ENCODE measurements around the gene MEOX1.

MEOX1 gene

DNA sequence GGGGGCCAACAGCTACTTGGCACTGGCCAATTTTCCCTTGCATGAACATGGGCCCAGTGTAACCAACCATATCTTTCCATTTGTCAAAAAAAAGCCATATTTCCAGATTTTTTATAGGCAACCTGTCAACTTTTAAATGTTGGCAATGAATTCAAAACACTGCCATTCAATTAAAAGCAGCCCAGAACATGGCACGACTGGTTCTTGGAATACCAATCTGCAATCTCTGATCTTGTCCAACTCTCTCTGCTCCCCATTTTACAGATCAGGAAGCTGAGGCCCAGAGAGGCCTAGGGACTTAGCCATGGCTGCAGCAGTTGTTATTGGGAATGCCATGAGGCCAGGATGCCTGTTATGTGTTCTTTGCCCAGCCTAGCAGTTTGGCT is 8.9 kb upstream of the MEOX1 start:
- TF ChIP-seq Cebpa-rat (IDR thresholded peaks at IDR 0.05), result no peak
- Histone ChIP-seq H3K27ac (no peak overlapping the region), H3K9ac (no peak overlapping the region), H3K4me3 (no peak overlapping the region), H3K9me3 (no peaks in the 10 kb centered on the region), H3K36me3 (no peaks in the 10 kb centered on the region), H3K27me3 (no peaks in the 10 kb centered on the region), H3K4me1 (peaks cover 18% of the 10 kb centered on the region), H3K4me2 (no peak overlapping the region), H4K20me1 (no peaks in the 10 kb centered on the region)

DNA sequence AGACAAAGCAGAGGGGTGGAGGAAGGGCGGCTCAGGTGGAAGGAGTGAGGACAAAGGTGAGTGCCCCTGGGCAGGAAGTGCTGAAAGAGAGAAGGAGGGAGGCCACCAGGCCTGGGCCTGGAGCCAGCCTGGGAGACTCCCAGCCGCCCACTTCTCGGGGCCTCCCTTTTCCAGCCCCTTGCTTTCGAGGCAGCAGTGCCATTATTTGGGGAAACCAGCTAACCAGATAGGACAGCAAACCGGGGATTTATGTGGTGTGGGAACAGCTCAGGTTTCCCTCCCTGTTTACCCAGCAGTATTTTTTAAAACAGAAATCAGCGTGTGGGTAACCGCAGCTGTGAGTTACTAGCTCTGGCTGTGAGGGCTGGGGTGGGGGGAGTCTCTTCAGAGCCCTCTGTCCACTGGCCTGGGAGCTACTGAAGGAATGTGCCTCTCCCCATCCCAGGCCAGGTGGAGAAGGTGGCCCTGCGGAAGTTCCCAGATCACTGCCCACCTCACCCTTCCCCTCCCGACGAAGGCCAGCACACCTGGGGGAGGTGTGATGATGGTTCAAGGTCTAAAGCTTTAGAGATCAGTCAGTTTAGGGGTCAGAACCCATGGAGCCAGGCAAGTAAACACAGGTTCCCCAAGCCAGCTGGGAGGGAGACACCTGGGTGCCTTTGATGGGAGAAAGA is 8.4 kb upstream of the MEOX1 start:
- H3K27ac ChIP-seq, result 0 out of 2 replicates have a peak overlapping the region, but pooled peaks have one; percentile 9
- peaks cover 18% of the 10 kb centered on the region for H3K4me1 ChIP-seq

DNA sequence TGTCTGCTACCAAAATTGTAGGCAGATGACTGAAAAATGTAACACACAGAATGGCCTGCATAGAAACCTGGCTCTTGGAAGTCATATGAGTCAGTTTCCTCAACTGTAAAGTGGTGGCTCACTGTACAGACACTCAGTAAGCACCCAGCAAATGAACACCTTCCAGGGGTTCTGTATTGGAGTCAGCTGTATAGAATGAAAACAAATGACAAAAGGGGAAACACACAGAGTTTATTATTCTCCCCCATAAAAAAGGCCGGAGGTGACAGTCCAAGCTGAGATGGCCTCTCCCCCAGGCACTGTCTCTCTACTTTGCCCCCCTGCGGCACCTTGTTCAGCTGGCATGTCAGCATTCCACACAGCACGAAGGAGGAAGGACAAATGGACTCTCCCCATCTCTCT is 6.2 kb upstream of the MEOX1 start:
- TF ChIP-seq Cebpa-rat (IDR thresholded peaks at IDR 0.05), result no peak
- no peak overlapping the region for H3K9ac ChIP-seq
- no peaks in the 10 kb centered on the region for H3K36me3 ChIP-seq
- peaks cover 19% of the 10 kb centered on the region for H3K4me1 ChIP-seq
- H3K27me3 ChIP-seq, result no peaks in the 10 kb centered on the region
- H3K27ac ChIP-seq, result no peak overlapping the region
- no peak overlapping the region for H3K4me3 ChIP-seq
- H3K9me3 ChIP-seq, result no peaks in the 10 kb centered on the region
- H3K4me2 ChIP-seq, result no peak overlapping the region
- H4K20me1 ChIP-seq, result no peaks in the 10 kb centered on the region

More for the DNA sequence above, 8.4 kb upstream of the MEOX1 start:
- no peak for TF ChIP-seq Cebpa-rat (IDR thresholded peaks at IDR 0.05)
- no peaks in the 10 kb centered on the region for H3K27me3 ChIP-seq
- no peak overlapping the region for H3K4me3 ChIP-seq
- no peaks in the 10 kb centered on the region for H4K20me1 ChIP-seq
- no peaks in the 10 kb centered on the region for H3K36me3 ChIP-seq
- no peak overlapping the region for H3K9ac ChIP-seq
- no peak overlapping the region for H3K4me2 ChIP-seq
- no peaks in the 10 kb centered on the region for H3K9me3 ChIP-seq

DNA sequence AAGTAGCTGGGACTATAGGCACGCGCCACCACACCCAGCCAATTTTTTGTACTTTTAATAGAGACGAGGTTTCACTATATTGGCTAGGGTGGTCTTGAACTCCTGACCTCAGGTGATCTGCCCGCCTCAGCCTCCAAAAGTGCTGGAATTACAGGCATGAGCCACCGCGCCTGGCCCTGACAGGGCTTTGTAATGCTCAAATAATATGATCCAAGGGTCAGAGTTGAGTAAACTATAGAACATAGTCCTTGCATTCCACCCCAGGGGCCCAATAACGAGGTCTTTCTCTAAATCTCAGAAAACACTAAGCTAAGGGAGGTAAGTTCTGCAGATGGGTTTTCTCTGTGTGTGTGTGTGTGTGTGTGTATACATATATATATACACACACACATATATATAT is 5.8 kb upstream of the MEOX1 start:
- H4K20me1 ChIP-seq, result no peaks in the 10 kb centered on the region
- no peak overlapping the region for H3K4me3 ChIP-seq
- TF ChIP-seq Cebpa-rat (IDR thresholded peaks at IDR 0.05), result no peak
- no peak overlapping the region for H3K27ac ChIP-seq
- peaks cover 24% of the 10 kb centered on the region for H3K4me1 ChIP-seq
- H3K9ac ChIP-seq, result no peak overlapping the region
- no peaks in the 10 kb centered on the region for H3K9me3 ChIP-seq
- H3K36me3 ChIP-seq, result no peaks in the 10 kb centered on the region
- H3K4me2 ChIP-seq, result no peak overlapping the region
- H3K27me3 ChIP-seq, result no peaks in the 10 kb centered on the region

DNA sequence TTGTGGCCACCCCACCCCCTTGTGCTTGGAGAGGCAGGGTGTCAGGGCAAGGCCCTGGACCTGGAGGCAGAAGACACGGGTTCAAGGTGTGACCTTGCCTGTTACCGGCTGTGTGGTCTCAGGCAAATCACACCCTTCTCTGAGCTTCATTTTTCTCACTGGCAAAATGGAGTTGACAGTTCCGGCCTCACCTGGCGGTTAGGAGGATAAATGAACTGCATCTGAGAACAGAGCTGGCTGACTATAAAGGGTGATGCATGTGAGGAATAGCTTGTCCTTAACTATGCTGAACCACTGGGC is 4.2 kb upstream of the MEOX1 start:
- Histone ChIP-seq H3K36me3 (no peaks in the 10 kb centered on the region), H3K4me1 (peaks cover 32% of the 10 kb centered on the region), H3K27me3 (no peaks in the 10 kb centered on the region), H3K4me2 (peak overlapping the region; percentile 7; the same call in 1 of the 2 replicates), H3K4me3 (no peak overlapping the region), H3K9me3 (no peaks in the 10 kb centered on the region), H3K9ac (no peak overlapping the region), H4K20me1 (no peaks in the 10 kb centered on the region), H3K27ac (no peak overlapping the region)
- no peak for TF ChIP-seq Cebpa-rat (IDR thresholded peaks at IDR 0.05)

DNA sequence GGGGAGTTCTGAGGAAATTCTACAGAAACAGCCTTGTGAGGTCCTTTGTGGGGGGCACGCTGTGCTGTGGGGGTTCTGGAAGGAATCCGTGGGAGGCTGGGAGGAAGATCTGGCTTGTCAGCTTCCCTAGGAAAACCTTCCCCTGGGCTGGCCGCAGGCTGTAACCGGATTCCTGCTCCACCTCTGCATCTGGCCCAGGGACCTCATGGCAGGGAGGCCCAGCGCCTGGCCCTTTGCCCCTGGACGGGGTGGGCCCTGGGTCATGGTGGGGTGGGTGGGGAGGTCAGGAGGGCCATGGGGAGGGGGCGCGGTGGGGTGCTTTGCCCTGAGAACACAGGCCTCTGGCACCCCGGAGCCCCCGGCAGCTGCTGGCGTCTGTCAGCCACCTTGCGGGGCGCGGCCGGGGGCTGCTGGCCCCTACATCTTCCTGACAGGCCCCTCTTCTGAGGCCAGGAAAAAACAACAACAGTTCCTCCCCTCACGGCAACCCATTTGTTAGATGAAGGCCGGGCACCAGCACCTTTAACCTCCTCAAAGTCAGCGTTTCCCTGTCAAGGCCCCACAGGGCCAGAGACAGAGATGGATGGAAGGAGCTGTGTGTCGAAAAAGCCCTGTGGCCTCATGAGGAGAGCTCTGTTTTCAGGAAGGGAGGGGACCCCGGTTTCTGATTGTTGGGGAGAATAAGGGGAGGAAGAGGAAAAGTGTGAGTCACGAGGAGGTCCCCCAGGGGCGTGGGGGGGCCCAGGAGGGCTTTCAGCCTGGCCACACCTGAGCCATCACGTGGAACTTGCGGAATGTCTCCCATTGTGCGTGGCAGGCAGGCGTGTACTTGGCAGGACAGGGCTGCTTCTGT is 3.6 kb upstream of the MEOX1 start:
- Histone ChIP-seq H3K9ac (no peak overlapping the region), H3K4me3 (no peak overlapping the region), H3K27ac (no peak overlapping the region), H3K4me1 (peaks cover 28% of the 10 kb centered on the region), H3K4me2 (peak overlapping the region; percentile 7; the same call in 1 of the 2 replicates), H3K9me3 (no peaks in the 10 kb centered on the region), H3K27me3 (no peaks in the 10 kb centered on the region), H4K20me1 (no peaks in the 10 kb centered on the region), H3K36me3 (no peaks in the 10 kb centered on the region)
- TF ChIP-seq Cebpa-rat (IDR thresholded peaks at IDR 0.05), result no peak

DNA sequence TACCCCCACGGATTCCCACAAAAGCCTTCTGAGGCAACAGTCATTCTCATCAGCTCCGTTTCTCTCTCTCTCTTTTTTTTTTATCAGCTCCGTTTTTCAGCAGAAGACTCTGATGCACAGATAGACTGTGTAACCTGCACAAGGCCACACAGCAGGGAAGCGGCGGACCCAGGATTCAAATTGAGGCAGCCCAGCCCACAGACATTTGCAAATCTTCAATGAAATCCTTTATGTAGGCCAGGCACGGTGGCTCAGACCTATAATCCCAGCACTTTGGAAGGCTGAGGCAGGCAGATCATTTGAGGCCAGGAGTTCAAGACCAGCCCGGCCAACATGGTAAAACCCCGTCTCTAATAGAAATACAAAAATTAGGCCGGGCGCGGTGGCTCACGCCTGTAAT is 2.4 kb upstream of the MEOX1 start:
- H3K27ac ChIP-seq, result no peak overlapping the region
- no peak overlapping the region for H3K4me2 ChIP-seq
- peaks cover 18% of the 10 kb centered on the region for H3K4me1 ChIP-seq
- no peak for TF ChIP-seq Cebpa-rat (IDR thresholded peaks at IDR 0.05)
- H4K20me1 ChIP-seq, result no peaks in the 10 kb centered on the region
- H3K36me3 ChIP-seq, result no peaks in the 10 kb centered on the region
- no peaks in the 10 kb centered on the region for H3K9me3 ChIP-seq
- H3K4me3 ChIP-seq, result no peak overlapping the region
- H3K9ac ChIP-seq, result no peak overlapping the region
- H3K27me3 ChIP-seq, result no peaks in the 10 kb centered on the region

DNA sequence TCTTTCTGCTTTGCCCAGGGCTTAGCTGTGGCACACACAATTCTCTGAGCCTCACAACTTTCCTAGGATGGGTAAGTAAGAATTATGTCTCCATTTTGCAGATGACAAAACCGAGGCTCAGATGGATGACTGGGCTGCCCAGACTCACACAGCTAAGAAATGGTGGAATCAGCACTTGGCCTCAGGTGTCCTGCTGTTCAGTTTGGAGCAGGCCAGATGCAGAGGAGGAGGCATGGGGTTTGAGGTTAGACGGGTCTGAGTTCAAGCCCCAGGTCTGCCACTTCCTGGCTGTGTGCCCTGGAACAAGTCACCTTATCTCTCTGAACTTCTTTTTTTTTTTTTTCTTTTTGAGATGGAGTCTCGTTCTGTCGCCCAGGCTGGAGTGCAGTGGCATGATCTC is 1.7 kb upstream of the MEOX1 start:
- no peaks in the 10 kb centered on the region for H3K9me3 ChIP-seq
- H3K4me3 ChIP-seq, result no peak overlapping the region
- no peak overlapping the region for H3K4me2 ChIP-seq
- H3K27ac ChIP-seq, result no peak overlapping the region
- H3K9ac ChIP-seq, result no peak overlapping the region
- H4K20me1 ChIP-seq, result no peaks in the 10 kb centered on the region
- no peaks in the 10 kb centered on the region for H3K36me3 ChIP-seq
- H3K4me1 ChIP-seq, result peaks cover 18% of the 10 kb centered on the region
- no peaks in the 10 kb centered on the region for H3K27me3 ChIP-seq
- TF ChIP-seq Cebpa-rat (IDR thresholded peaks at IDR 0.05), result no peak

DNA sequence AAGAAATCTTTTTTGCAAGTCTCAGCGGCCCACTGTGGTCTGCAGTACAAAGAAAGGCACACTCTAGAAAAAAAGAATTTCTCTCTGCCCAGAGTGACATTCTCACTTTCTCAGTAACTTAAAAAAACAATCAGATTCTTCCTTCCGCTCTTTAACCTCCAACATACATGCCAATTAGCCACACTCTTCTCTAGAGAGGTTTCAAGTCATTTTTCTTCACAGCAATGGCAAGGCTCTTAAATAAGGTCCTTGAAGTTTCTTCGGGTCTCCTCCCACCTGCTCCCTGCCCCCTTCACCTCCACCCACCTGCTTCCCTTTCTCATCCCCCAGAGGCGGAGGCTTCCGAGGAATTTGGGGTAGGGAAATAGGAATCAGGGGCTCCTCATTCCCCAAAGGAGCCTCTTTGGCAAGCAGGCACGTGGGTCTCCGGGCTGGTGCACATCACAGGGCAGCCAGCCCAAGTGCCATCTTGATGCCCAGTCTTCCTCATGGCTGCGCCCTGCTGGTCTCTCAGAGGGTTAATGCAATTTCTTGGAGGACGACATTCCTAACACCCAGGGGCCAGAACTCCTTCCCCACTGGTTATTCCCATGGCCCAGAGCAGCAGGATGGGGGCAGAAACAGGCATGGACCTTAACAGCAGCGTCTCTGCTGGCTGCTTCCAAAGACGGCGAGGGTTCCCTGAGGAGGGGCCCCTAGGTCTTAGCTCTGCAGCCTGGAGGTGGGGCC is 855 bp upstream of the MEOX1 start:
- no peak overlapping the region for H3K27ac ChIP-seq

More for the DNA sequence above, 855 bp upstream of the MEOX1 start:
- TF ChIP-seq Cebpa-rat (IDR thresholded peaks at IDR 0.05), result no peak
- H3K36me3 ChIP-seq, result no peaks in the 10 kb centered on the region
- no peak overlapping the region for H3K4me3 ChIP-seq
- no peaks in the 10 kb centered on the region for H4K20me1 ChIP-seq
- H3K9ac ChIP-seq, result no peak overlapping the region
- peaks cover 18% of the 10 kb centered on the region for H3K4me1 ChIP-seq
- H3K27me3 ChIP-seq, result no peaks in the 10 kb centered on the region
- peak overlapping the region; percentile 31 for H3K4me2 ChIP-seq
- H3K9me3 ChIP-seq, result no peaks in the 10 kb centered on the region

Measured in BLaER1 (cell line).